Trophoblast cell (in vitro differentiated cells and primary cell): ENCODE measurements around the gene SULF2.

Source experiments
- DNase-seq, 2 donors: peaks; one replicate each; pipeline ENCODE4 v3.0.0-alpha.2; 2016
- H2AFZ ChIP-seq: 2 replicates; pipeline ENCODE4 v1.6.1; 2013; ENCODE audit warnings: low read length, moderate library complexity, mild to moderate bottlenecking; ENCODE audit not compliant: insufficient read depth, poor library complexity
- H2AK5ac ChIP-seq: 2 replicates; pipeline ENCODE4 v1.6.1; 2013; ENCODE audit warnings: mild to moderate bottlenecking, low read length
- H2BK120ac ChIP-seq: 2 replicates; pipeline ENCODE4 v1.6.1; 2013; ENCODE audit warnings: low read length, mild to moderate bottlenecking, moderate library complexity; ENCODE audit not compliant: insufficient read depth, poor library complexity
- H2BK12ac ChIP-seq: 2 replicates; pipeline ENCODE4 v1.6.1; 2013; ENCODE audit warnings: mild to moderate bottlenecking, low read length, moderate library complexity
- H2BK5ac ChIP-seq: 2 replicates; pipeline ENCODE4 v1.6.1; 2013; ENCODE audit warnings: low read length, low read depth, moderate library complexity, mild to moderate bottlenecking; ENCODE audit not compliant: poor library complexity
- H3K14ac ChIP-seq: 2 replicates; pipeline ENCODE4 v1.6.1; 2013; ENCODE audit warnings: mild to moderate bottlenecking, low read length
- H3K18ac ChIP-seq: 2 replicates; pipeline ENCODE4 v1.6.1; 2013; ENCODE audit warnings: mild to moderate bottlenecking, low read length
- H3K23ac ChIP-seq: 2 replicates; pipeline ENCODE4 v1.6.1; 2013; ENCODE audit warnings: low read length
- H3K27ac ChIP-seq: 2 replicates; pipeline ENCODE4 v1.5.1; 2013; ENCODE audit warnings: low read depth, mild to moderate bottlenecking, inconsistent platforms, low read length, moderate library complexity
- H3K27me3 ChIP-seq: 2 replicates; pipeline ENCODE4 v1.6.1; 2013; ENCODE audit warnings: inconsistent platforms, mild to moderate bottlenecking, low read length, moderate library complexity; ENCODE audit not compliant: insufficient read depth
- H3K36me3 ChIP-seq, 2 experiments: 1 replicate in 1 of 2; 2 replicates in 1 of 2; pipeline ENCODE4 v1.6.1; 2013; ENCODE audit warnings: low read length in 2 of 2, mild to moderate bottlenecking in 2 of 2, moderate library complexity in 1 of 2; ENCODE audit not compliant: insufficient read depth in 2 of 2, control insufficient read depth in 1 of 2
- H3K4ac ChIP-seq: 2 replicates; pipeline ENCODE4 v1.6.1; 2013; ENCODE audit warnings: low read depth, mild to moderate bottlenecking, low read length, moderate library complexity
- H3K4me1 ChIP-seq, 2 experiments: 1 replicate in 1 of 2; 2 replicates in 1 of 2; pipeline ENCODE4 v1.6.1; 2013; ENCODE audit warnings: low read length in 2 of 2, mild to moderate bottlenecking in 2 of 2, moderate library complexity in 1 of 2; ENCODE audit not compliant: insufficient read depth in 2 of 2, control insufficient read depth in 1 of 2
- H3K4me2 ChIP-seq: 2 replicates; pipeline ENCODE4 v1.6.1; 2013; ENCODE audit warnings: inconsistent platforms, mild to moderate bottlenecking, low read length, moderate library complexity
- H3K4me3 ChIP-seq: 2 replicates; pipeline ENCODE4 v1.5.1; 2013; ENCODE audit warnings: mild to moderate bottlenecking, low read depth, low read length, inconsistent platforms
- H3K79me1 ChIP-seq: one replicate; pipeline ENCODE4 v1.6.1; 2013; ENCODE audit warnings: low read length
- H3K79me2 ChIP-seq: 2 replicates; pipeline ENCODE4 v1.6.1; 2013; ENCODE audit warnings: low read length, mild to moderate bottlenecking; ENCODE audit not compliant: control insufficient read depth, insufficient read depth, poor library complexity
- H3K9ac ChIP-seq: 2 replicates; pipeline ENCODE4 v1.6.1; 2013; ENCODE audit warnings: mild to moderate bottlenecking, low read length
- H3K9me3 ChIP-seq: 2 replicates; pipeline ENCODE4 v1.6.1; 2013; ENCODE audit warnings: low read depth, mild to moderate bottlenecking, control low read depth, inconsistent platforms, low read length; ENCODE audit not compliant: insufficient read depth
- H4K12ac ChIP-seq: 2 replicates; pipeline ENCODE4 v1.6.1; 2013; ENCODE audit warnings: low read depth, mild to moderate bottlenecking, low read length, moderate library complexity
- H4K8ac ChIP-seq: 2 replicates; pipeline ENCODE4 v1.6.1; 2013; ENCODE audit warnings: low read depth, mild to moderate bottlenecking, low read length, moderate library complexity
- H4K91ac ChIP-seq: one replicate; pipeline ENCODE4 v1.6.1; 2013; ENCODE audit warnings: low read depth, mild to moderate bottlenecking, low read length, moderate library complexity
- WGBS: extraction: QIAGEN DNeasy Blood & Tissue Kit; methylation state at CpG from one replicate; pipeline ENCODE4 v1.1.7; 2013; ENCODE audit warnings: missing lambda C conversion rate; ENCODE audit not compliant: insufficient read length, insufficient coverage; ENCODE audit errors: extremely low coverage; 5-methylcytosine and 5-hydroxymethylcytosine counted together

Gene SULF2

DNA sequence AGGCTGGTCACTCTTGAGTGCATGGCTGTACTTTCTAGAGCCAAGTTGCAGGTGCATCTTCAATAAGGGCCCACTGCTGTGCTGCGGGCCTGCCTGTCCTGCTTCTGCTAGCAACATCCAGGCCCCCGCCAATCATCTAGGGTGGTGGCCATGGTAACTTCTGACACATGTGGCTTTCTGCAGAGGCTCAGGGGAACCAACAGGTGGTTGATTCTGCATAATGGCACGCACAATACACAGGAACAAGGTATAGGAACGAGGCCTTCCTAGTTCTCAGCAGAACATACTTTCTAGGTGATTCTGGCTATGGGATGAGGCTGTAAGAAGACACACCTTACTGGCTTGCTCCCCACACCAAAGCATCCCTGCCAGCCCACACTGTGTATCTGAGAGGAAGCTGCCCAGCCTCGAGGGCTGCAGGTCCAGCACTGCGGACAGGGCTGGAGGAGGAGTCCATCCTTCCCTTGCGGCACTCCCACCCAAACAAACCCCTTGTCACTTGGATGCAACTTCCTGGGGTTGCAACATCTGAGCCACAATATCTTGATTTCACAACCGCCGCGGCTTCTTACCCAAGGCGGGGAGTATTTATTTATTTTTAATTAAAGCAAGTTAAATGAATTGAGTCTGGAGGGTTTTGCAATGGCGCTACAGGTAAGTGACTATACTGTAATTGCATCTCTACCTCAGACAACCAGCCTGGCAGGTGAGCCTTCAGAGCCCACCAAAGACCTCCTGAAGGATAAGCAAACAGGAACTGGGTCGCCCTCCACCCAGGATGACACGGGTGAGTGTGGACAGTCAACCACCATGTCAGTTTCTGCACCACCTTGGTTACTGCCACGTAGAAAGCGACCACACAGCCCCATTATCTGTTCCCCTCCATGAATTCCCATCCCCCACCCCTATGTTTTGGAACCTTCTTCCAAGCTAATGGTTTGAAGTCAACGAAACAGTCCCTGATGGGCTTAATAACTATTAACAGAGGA lies 49.6 kb downstream of the SULF2 start:
- Histone ChIP-seq H3K9me3 (peaks cover 3% of the 10 kb centered on the region), H3K79me2 (no peaks in the 10 kb centered on the region), H3K9ac (no peak overlapping the region), H2AFZ (no peak overlapping the region), H3K4me2 (no peak overlapping the region), H3K4me3 (no peak overlapping the region), H3K27ac (no peak overlapping the region), H3K4me1 (no peaks in the 10 kb centered on the region), H2BK5ac (no peak overlapping the region), H3K4ac (no peak overlapping the region), H2AK5ac (no peak overlapping the region), H3K14ac (no peak overlapping the region), H3K27me3 (no peaks in the 10 kb centered on the region), H3K36me3 (peaks cover 0 to 3% of the 10 kb centered on the region in 2 experiments), H2BK120ac (no peak overlapping the region), H3K23ac (no peak overlapping the region), H3K79me1 (no peaks in the 10 kb centered on the region), H4K12ac (no peak overlapping the region), H4K91ac (no peak overlapping the region), H3K18ac (no peak overlapping the region), H4K8ac (no peak overlapping the region), H2BK12ac (no peak overlapping the region)
- peak in 1 of 2 donors; percentile 31 for DNase-seq
- WGBS, result no CpG with 5 or more reads among the region's 17 CpGs

DNA sequence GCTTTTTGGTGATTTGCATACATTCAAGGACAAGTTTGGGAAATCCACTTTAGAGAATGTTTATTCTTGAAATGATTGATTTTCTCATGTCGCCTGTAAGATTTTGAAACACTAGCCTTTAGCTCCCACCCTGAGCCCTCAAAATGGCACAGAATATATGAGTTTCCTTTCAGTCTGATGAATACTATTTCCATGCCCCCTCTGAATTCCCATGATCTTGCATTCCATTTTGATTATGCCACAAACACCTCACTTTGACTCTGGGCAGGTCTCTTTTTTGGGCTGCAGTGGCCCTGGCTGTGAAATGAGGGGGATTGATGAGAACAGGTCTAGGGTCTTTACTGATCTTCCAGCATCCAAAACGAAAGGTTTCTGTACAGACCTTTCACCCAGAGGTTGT lies 50.4 kb downstream of the SULF2 start:
- no peak overlapping the region for H3K14ac ChIP-seq
- no peak overlapping the region for H2BK12ac ChIP-seq
- no peak overlapping the region for H3K4ac ChIP-seq
- no peak overlapping the region for H4K12ac ChIP-seq
- no peak overlapping the region for H4K91ac ChIP-seq
- H3K79me1 ChIP-seq, result no peaks in the 10 kb centered on the region
- DNase-seq, result no peak
- peaks cover 0 to 3% of the 10 kb centered on the region in 2 experiments for H3K36me3 ChIP-seq
- H3K9me3 ChIP-seq, result peaks cover 3% of the 10 kb centered on the region
- no peak overlapping the region for H3K18ac ChIP-seq
- no peaks in the 10 kb centered on the region for H3K27me3 ChIP-seq
- H2BK5ac ChIP-seq, result no peak overlapping the region
- WGBS, result no CpG with 5 or more reads among the region's 2 CpGs
- H3K4me3 ChIP-seq, result no peak overlapping the region
- no peak overlapping the region for H2AFZ ChIP-seq
- H4K8ac ChIP-seq, result no peak overlapping the region
- no peak overlapping the region for H3K4me2 ChIP-seq
- H3K79me2 ChIP-seq, result no peaks in the 10 kb centered on the region
- H3K27ac ChIP-seq, result no peak overlapping the region
- no peak overlapping the region for H3K23ac ChIP-seq
- H2AK5ac ChIP-seq, result no peak overlapping the region
- H3K9ac ChIP-seq, result no peak overlapping the region
- H2BK120ac ChIP-seq, result no peak overlapping the region
- H3K4me1 ChIP-seq, result no peaks in the 10 kb centered on the region

DNA sequence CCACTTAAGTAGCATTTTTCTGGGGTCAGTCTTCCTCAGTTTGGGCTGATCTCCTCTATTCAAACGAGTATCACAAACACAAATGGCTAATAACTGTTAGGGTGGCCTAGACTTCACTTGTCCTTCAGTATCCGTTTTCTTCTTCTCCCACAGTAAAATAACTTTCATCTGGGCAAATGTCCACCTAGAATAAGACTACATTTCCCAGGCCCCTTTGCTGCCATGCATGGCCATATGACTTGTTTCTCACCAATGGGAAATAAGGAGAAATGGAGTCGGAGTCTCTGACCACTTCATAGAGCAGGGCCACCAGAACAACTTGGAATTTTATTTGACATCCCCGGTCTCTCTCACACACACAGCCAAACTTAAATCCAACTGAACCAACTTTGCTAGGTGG lies 51.4 kb downstream of the SULF2 start:
- H4K8ac ChIP-seq, result no peak overlapping the region
- H3K18ac ChIP-seq, result no peak overlapping the region
- H3K23ac ChIP-seq, result no peak overlapping the region
- no peak overlapping the region for H3K4ac ChIP-seq
- H3K9me3 ChIP-seq, result peaks cover 3% of the 10 kb centered on the region
- no peaks in the 10 kb centered on the region for H3K79me2 ChIP-seq
- no peak for DNase-seq
- WGBS, result no CpG with 5 or more reads among the region's 4 CpGs
- H3K4me2 ChIP-seq, result no peak overlapping the region
- no peak overlapping the region for H4K91ac ChIP-seq
- no peak overlapping the region for H4K12ac ChIP-seq
- no peak overlapping the region for H2BK120ac ChIP-seq
- H3K4me3 ChIP-seq, result no peak overlapping the region
- no peaks in the 10 kb centered on the region for H3K79me1 ChIP-seq
- no peak overlapping the region for H2AK5ac ChIP-seq
- no peak overlapping the region for H2AFZ ChIP-seq
- H2BK5ac ChIP-seq, result no peak overlapping the region
- H3K4me1 ChIP-seq, result no peaks in the 10 kb centered on the region
- H3K9ac ChIP-seq, result no peak overlapping the region
- H2BK12ac ChIP-seq, result no peak overlapping the region
- H3K27ac ChIP-seq, result no peak overlapping the region
- H3K27me3 ChIP-seq, result no peaks in the 10 kb centered on the region
- H3K36me3 ChIP-seq, result peaks cover 0 to 3% of the 10 kb centered on the region in 2 experiments
- no peak overlapping the region for H3K14ac ChIP-seq

DNA sequence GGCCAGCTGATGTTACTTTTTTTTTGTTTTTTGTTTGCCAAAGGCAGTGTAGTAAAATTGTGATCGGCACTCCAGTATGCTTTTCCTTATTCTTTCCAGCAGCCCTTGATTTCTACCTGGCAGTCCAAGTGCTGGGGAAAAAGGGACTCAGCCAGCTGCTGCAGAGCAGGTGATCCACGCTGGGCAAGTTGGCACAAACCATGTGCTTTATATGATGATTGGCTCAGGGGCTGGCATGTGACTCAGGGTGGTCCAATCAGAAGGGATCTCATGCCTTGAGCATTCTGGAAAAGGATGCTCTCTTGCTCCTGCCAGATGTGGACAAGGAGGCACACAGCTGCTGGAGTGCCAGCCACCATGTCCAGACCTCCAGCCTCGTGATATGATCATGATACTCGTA lies 54.5 kb downstream of the SULF2 start:
- H3K23ac ChIP-seq, result no peak overlapping the region
- H3K4me3 ChIP-seq, result no peak overlapping the region
- H2BK12ac ChIP-seq, result no peak overlapping the region
- no peak overlapping the region for H3K4ac ChIP-seq
- H3K27ac ChIP-seq, result no peak overlapping the region
- H4K91ac ChIP-seq, result no peak overlapping the region
- H3K4me2 ChIP-seq, result no peak overlapping the region
- H2AFZ ChIP-seq, result no peak overlapping the region
- H4K12ac ChIP-seq, result no peak overlapping the region
- DNase-seq, result no peak
- no peak overlapping the region for H2AK5ac ChIP-seq
- no peaks in the 10 kb centered on the region for H3K9me3 ChIP-seq
- H3K79me2 ChIP-seq, result no peaks in the 10 kb centered on the region
- H3K14ac ChIP-seq, result no peak overlapping the region
- no CpG with 5 or more reads among the region's 4 CpGs for WGBS
- H3K27me3 ChIP-seq, result no peaks in the 10 kb centered on the region
- H3K4me1 ChIP-seq, result no peaks in the 10 kb centered on the region
- no peak overlapping the region for H4K8ac ChIP-seq
- no peaks in the 10 kb centered on the region for H3K79me1 ChIP-seq
- H3K36me3 ChIP-seq, result no peaks in the 10 kb centered on the region
- no peak overlapping the region for H2BK120ac ChIP-seq
- H3K18ac ChIP-seq, result no peak overlapping the region
- H2BK5ac ChIP-seq, result no peak overlapping the region
- H3K9ac ChIP-seq, result no peak overlapping the region
